ENCODE data around the gene WHRN. TPM values are rescaled to one million over a fixed set of nuclear protein-coding genes. Genes with fewer than 3 reads are reported as not detected.

The WHRN gene
- total RNA-seq, 1 experiment from 2014 or later: 19.8 TPM

DNA sequence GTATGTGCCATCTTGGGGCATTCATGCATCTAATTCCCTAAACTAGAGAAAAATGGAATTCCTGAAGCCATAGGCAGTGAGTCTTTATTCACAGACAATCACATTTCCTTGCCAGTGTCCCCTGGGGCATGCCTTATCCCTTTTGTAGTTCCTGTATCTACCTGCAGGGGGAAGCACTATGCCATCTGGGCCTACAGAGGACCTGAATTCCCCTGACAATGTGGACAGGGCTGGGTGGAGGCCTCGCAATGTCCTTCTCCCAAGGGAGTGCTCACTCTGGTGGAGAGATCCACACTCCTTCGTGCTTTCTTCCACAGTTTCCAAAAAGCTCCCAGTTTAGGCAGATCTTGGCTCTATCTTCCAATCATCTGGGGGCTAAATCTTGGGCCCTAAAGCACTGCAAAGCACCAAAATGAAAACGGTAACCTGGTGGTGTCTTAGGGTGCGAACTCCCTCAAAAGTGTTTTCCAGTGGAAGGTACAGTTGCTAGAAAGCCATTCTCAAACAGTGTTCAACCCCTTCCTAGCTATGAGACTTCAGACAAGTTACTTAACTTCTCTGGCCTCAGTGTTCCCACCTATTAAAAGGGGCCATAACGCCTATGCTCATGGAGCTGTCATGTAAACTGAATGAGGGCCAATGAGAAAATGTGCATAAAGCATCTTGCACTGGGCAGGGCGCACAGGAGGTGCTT is 17.5 kb downstream of the WHRN start:
- Histone ChIP-seq H3K9me3 (ENCODE audit: insufficient read depth, low read depth) (no peaks in the 10 kb centered on the region), H3K79me2 (ENCODE audit: low read depth) (no peaks in the 10 kb centered on the region), H4K20me1 (ENCODE audit: insufficient read depth) (no peaks in the 10 kb centered on the region), H3K9me2 (ENCODE audit: insufficient read depth) (no peaks in the 10 kb centered on the region), H3F3A (ENCODE audit: insufficient read depth, low read depth) (peaks cover 27% of the 10 kb centered on the region; the same call in 1 of the 2 replicates), H3K27ac (no peak overlapping the region), H3K4me3 (no peak overlapping the region), H3K27me3 (ENCODE audit: insufficient read depth, low read depth) (no peaks in the 10 kb centered on the region), H3K4me1 (replicated peaks; ENCODE audit: insufficient read depth) (peaks cover 37% of the 10 kb centered on the region), H3K36me3 (ENCODE audit: low read depth) (no peaks in the 10 kb centered on the region), H3K4me2 (no peak overlapping the region), H2AFZ (no peak overlapping the region)
- ChIA-PET POLR2A (ENCODE audit: unreplicated experiment) (interaction anchor here (0.6 kb wide), 1 partner anchor 17 kb away, joined by 4 read pairs; no protein-coding TSS in a partner anchor), CTCF (interaction anchor here (0.6 to 1.3 kb wide), 4 partner anchors 16 to 1058 kb away, joined by 3 to 8 read pairs (median 4); no protein-coding TSS in a partner anchor)
- intact Hi-C loops (cut with micrococcal nuclease; ENCODE audit: unreplicated experiment): loop anchor here (1.0 to 10.0 kb wide), 7 partner anchors 16 to 417 kb away; partner anchors contain the start of gene ATP6V1G1
- peak; percentile 66 to 71 for DNase-seq
- TF ChIP-seq, protein P1, sequence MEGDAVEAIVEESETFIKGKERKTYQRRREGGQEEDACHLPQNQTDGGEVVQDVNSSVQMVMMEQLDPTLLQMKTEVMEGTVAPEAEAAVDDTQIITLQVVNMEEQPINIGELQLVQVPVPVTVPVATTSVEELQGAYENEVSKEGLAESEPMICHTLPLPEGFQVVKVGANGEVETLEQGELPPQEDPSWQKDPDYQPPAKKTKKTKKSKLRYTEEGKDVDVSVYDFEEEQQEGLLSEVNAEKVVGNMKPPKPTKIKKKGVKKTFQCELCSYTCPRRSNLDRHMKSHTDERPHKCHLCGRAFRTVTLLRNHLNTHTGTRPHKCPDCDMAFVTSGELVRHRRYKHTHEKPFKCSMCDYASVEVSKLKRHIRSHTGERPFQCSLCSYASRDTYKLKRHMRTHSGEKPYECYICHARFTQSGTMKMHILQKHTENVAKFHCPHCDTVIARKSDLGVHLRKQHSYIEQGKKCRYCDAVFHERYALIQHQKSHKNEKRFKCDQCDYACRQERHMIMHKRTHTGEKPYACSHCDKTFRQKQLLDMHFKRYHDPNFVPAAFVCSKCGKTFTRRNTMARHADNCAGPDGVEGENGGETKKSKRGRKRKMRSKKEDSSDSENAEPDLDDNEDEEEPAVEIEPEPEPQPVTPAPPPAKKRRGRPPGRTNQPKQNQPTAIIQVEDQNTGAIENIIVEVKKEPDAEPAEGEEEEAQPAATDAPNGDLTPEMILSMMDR (conservative IDR thresholded peaks at IDR 0.05): peak; percentile 93
- no peak for TF ChIP-seq EZH2 (IDR thresholded peaks at IDR 0.05; ENCODE audit: low read depth)
- BruUV-seq (replicated peaks): no TSS peak

DNA sequence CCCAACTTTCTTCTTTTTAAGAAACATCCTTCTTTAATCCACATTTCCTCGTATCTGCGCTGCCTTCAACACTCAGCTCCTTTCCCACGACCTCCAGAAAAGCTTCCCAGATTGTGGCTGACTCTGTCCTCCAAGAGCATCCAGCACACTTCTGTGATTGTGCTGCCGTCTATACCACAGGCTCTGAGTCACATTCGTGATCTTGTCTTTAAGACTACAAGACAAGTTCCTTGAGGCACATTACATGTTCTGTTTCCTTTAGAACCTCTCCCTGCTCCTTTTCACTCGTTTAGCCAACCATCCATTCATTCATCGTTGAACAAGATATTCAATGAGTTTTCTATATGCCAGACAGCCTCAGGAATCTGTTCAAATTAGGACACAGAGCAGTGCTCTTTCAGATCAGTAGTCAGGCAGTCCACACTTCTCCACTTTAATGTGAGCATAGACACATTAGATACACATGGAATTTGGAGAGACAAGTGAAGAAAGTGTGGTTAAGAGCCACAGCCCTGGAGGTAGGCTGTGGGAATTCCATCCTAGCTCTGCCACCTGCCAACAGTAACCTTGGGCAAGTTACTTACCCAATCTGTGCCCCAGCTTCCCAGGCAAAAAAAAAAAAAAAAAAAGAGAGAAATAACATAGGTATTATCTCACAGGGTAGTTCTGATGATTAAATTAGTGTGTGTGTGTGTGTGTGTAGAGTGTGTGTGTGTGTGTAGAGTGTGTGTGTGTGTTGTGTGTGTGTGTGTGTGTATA is 18.9 kb downstream of the WHRN start:
- Histone ChIP-seq H3K79me2 (ENCODE audit: low read depth) (no peaks in the 10 kb centered on the region), H3K4me1 (replicated peaks; ENCODE audit: insufficient read depth) (peaks cover 37% of the 10 kb centered on the region), H3K27me3 (ENCODE audit: insufficient read depth, low read depth) (no peaks in the 10 kb centered on the region), H3K9me3 (ENCODE audit: insufficient read depth, low read depth) (no peaks in the 10 kb centered on the region), H3K4me2 (no peak overlapping the region), H3K4me3 (no peak overlapping the region), H3K27ac (no peak overlapping the region), H4K20me1 (ENCODE audit: insufficient read depth) (no peaks in the 10 kb centered on the region), H3F3A (ENCODE audit: insufficient read depth, low read depth) (peaks cover 31% of the 10 kb centered on the region; the same call in 1 of the 2 replicates), H3K36me3 (ENCODE audit: low read depth) (no peaks in the 10 kb centered on the region), H2AFZ (no peak overlapping the region), H3K9me2 (ENCODE audit: insufficient read depth) (no peaks in the 10 kb centered on the region)
- CTCF ChIA-PET: interaction anchor here (0.6 to 1.3 kb wide), 3 partner anchors 77 to 167 kb away, joined by 3 to 8 read pairs (median 3); no protein-coding TSS in a partner anchor
- BruUV-seq (replicated peaks): no TSS peak
- TF ChIP-seq EZH2 (IDR thresholded peaks at IDR 0.05; ENCODE audit: low read depth): no peak
- TF ChIP-seq, protein P1 (conservative IDR thresholded peaks at IDR 0.05): no peak
- POLR2A ChIA-PET (ENCODE audit: unreplicated experiment): no interaction called here
- DNase-seq: no peak
- intact Hi-C loops (cut with micrococcal nuclease; ENCODE audit: unreplicated experiment): loop anchor here (5.0 to 10.0 kb wide), 4 partner anchors 39 to 418 kb away; no protein-coding TSS in a partner anchor

- Histone ChIP-seq H3F3A (ENCODE audit: insufficient read depth, low read depth) (peaks cover 31% of the 10 kb centered on the region; the same call in 1 of the 2 replicates), H3K79me2 (ENCODE audit: low read depth) (no peaks in the 10 kb centered on the region), H3K4me2 (peak overlapping the region; percentile 62), H3K27ac (no peak overlapping the region), H3K9me3 (ENCODE audit: insufficient read depth, low read depth) (no peaks in the 10 kb centered on the region), H3K4me1 (replicated peaks; ENCODE audit: insufficient read depth) (peaks cover 37% of the 10 kb centered on the region), H3K9me2 (ENCODE audit: insufficient read depth) (no peaks in the 10 kb centered on the region), H3K27me3 (ENCODE audit: insufficient read depth, low read depth) (no peaks in the 10 kb centered on the region), H4K20me1 (ENCODE audit: insufficient read depth) (no peaks in the 10 kb centered on the region), H3K4me3 (no peak overlapping the region), H3K36me3 (ENCODE audit: low read depth) (no peaks in the 10 kb centered on the region), H2AFZ (no peak overlapping the region)
- peak; percentile 60 to 90 for DNase-seq
- TF ChIP-seq, protein P1 (conservative IDR thresholded peaks at IDR 0.05): no peak
- no peak for TF ChIP-seq EZH2 (IDR thresholded peaks at IDR 0.05; ENCODE audit: low read depth)
- no TSS peak for BruUV-seq (replicated peaks)
- ChIA-PET CTCF (interaction anchor here (1.6 kb wide), 1 partner anchor 169 kb away, joined by 7 read pairs; no protein-coding TSS in a partner anchor), POLR2A (ENCODE audit: unreplicated experiment) (interaction anchor here (0.6 kb wide), 1 partner anchor 18 kb away, joined by 6 read pairs; no protein-coding TSS in a partner anchor)
- intact Hi-C loops (cut with micrococcal nuclease; ENCODE audit: unreplicated experiment): loop anchor here (5.0 to 10.0 kb wide), 4 partner anchors 38 to 420 kb away; no protein-coding TSS in a partner anchor
Measured at GRCh38 chr9:114484854-114485443, 20.3 kb downstream of the WHRN start.

All from PC-9 (cell line).